Esophagus squamous epithelium (tissue), 5 donors: ENCODE data around the gene PPP1R14B. TPM values are rescaled to one million over a fixed set of nuclear protein-coding genes. Genes with fewer than 3 reads are reported as not detected.
"Not testable (repeated sequence)": the region's sequence is repeated elsewhere in the genome, so short reads cannot be mapped to it uniquely, and the experiment has no call there.

Experiments used
- DNase-seq: peaks from one replicate; lab custom pipeline; 2025; lab: John Stamatoyannopoulos, UW
- H3K27ac ChIP-seq, 4 donors: fragments of 200-600 bp; sonication (generic); one replicate each; pipeline ENCODE4 v1.5.1; 2016 to 2019; ENCODE audit warnings: mild to moderate bottlenecking in 1 of 4
- H3K27me3 ChIP-seq, 4 donors: fragments of 200-600 bp; sonication (generic); 1 replicate in 3 of 4; 2 replicates in 1 of 4; pipeline versions ENCODE4 v1.5.1 to v1.6.0; 2017 to 2021; ENCODE audit warnings: antibody characterized with exemption in 1 of 4
- H3K36me3 ChIP-seq, 3 donors: fragments of 200-600 bp; sonication (generic); one replicate each; pipeline ENCODE4 v1.5.1; 2016 to 2019
- H3K4me1 ChIP-seq, 3 donors: fragments of 200-600 bp; sonication (generic); one replicate each; pipeline ENCODE4 v1.5.1; 2017 to 2019
- H3K4me3 ChIP-seq, 4 donors: fragments of 200-600 bp; sonication (generic); 1 replicate in 3 of 4; 2 replicates in 1 of 4; pipeline ENCODE4 v1.5.1; 2016 to 2019; ENCODE audit warnings: mild to moderate bottlenecking in 2 of 4, moderate library complexity in 1 of 4
- H3K9me3 ChIP-seq, 3 donors: fragments of 200-600 bp; sonication (generic); one replicate each; pipeline ENCODE4 v1.5.1; 2016 to 2019
- POLR2A ChIP-seq, 4 donors: fragments of 450-650 bp; IDR thresholded peaks; one replicate each; pipeline ENCODE4 v1.6.1; 2017; ENCODE audit warnings: antibody characterized with exemption in 4 of 4, mild to moderate bottlenecking in 4 of 4, moderate library complexity in 3 of 4
- WGBS, 2 donors: methylation state at CpG; one replicate each; pipeline ENCODE4 v1.1.5; 2018; 5-methylcytosine and 5-hydroxymethylcytosine counted together
- intact Hi-C: fragments of 100-400 bp; cut with DNase I; formaldehyde crosslinking; loops from one replicate; pipeline ENCODE4 v1.15.0; 2022
- total RNA-seq, 4 donors: library from RNA; depleted of rRNA; stranded (reverse); fragments of >200 nt; gene quantifications; one replicate each; pipeline ENCODE4 v1.1.0, GENCODE V29; 2016
- TF ChIP-seq, protein P1 (sequence below), 6 experiments: fragments of 450-650 bp in 4 of 6; fragments of 200-600 bp in 2 of 6; sonication (generic) in 2 of 6; IDR thresholded peaks; one replicate each; pipeline ENCODE4 v1.5.1; 2016 to 2019; ENCODE audit warnings: antibody characterized with exemption in 6 of 6, mild to moderate bottlenecking in 4 of 6, moderate library complexity in 4 of 6
- donor health status: DM: yes; HTN: yes; CAD: no.

PPP1R14B gene
- total RNA-seq, 4 donors from 2014 or later, result 137 to 279 (median 203) TPM

DNA sequence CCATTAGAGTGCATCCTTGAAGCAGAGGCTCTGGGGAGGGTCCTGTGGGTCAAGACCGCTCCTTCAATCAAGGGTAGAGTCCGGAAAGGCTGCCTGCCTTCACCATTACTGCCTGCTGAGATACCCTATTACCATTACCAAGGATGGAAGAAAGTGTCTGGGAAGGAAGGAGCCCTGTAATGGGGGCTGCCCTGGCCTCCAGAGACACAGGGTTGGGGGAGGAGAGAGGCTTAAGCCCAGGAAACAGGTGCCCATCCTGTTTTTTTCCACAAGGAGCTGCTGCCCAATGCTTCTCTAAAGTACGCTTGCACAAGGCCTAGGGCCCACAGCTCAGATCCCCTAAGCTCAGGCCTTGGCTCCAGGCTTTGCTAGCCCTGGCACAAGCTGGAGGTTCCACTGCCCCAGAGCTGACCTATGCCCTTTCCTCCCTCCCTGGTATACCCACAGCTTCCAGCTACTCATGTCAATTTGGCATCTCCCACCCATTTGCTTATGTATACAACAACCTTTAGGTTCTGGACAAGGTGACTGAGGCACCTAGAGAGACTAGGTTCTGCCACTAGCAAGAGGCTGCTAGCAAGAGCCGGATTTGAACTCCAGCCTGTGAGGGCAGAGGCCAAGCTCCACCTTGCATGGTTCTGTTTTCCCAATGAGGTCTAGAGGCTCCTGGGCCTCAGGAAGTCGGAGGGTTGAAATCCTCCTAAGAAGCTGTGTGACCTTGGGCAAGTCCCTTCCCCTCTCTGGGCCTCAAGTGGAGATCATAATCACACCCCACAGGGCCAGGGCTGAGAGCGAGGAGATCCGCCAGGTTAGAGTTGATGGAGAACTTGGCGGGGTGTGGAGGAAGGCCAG lies 3.0 kb upstream of the PPP1R14B start:
- Histone ChIP-seq H3K4me1 (peaks cover 41 to 75% (median 55%) of the 10 kb centered on the region in 3 donors), H3K9me3 (no peaks in the 10 kb centered on the region), H3K4me3 (no peak overlapping the region), H3K27ac (no peak overlapping the region), H3K36me3 (peaks cover 0 to 13% (median 6%) of the 10 kb centered on the region in 3 donors), H3K27me3 (no peaks in the 10 kb centered on the region)
- no peak for TF ChIP-seq POLR2A (IDR thresholded peaks at IDR 0.05)
- TF ChIP-seq, protein P1, sequence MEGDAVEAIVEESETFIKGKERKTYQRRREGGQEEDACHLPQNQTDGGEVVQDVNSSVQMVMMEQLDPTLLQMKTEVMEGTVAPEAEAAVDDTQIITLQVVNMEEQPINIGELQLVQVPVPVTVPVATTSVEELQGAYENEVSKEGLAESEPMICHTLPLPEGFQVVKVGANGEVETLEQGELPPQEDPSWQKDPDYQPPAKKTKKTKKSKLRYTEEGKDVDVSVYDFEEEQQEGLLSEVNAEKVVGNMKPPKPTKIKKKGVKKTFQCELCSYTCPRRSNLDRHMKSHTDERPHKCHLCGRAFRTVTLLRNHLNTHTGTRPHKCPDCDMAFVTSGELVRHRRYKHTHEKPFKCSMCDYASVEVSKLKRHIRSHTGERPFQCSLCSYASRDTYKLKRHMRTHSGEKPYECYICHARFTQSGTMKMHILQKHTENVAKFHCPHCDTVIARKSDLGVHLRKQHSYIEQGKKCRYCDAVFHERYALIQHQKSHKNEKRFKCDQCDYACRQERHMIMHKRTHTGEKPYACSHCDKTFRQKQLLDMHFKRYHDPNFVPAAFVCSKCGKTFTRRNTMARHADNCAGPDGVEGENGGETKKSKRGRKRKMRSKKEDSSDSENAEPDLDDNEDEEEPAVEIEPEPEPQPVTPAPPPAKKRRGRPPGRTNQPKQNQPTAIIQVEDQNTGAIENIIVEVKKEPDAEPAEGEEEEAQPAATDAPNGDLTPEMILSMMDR (IDR thresholded peaks at IDR 0.05), result no peak
- intact Hi-C loops, result no loop called here
- 83 to 93% methylated on average over 3 to 4 of the region's 8 CpGs for WGBS, 2 donors
- no peak for DNase-seq

DNA sequence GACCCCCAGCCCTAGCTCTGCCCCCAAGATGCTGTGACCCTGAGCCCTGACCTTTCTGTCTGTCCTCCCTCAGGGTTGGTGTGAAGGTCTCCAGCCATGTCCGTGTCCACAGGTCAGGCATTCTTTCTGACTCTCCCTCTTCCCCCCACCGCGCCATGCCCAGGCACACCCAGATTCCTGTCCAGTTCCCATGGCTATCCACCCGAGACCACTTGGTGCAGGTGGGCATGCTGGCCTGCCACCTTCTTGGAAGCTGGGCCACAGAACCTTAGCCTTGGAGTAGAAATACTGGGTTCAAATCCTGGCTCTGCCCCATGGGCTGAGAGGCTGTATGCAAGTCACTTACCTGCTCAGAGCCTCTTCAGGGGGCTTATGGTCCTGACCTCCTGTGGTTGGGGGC lies 2.3 kb upstream of the PPP1R14B start:
- H3K27ac ChIP-seq, result no peak overlapping the region
- TF ChIP-seq, protein P1 (IDR thresholded peaks at IDR 0.05), result no peak
- TF ChIP-seq POLR2A (IDR thresholded peaks at IDR 0.05), result no peak
- peaks cover 0 to 13% (median 0%) of the 10 kb centered on the region in 3 donors for H3K36me3 ChIP-seq
- no peak overlapping the region for H3K4me3 ChIP-seq
- intact Hi-C loops, result no loop called here
- 92 to 100% methylated on average over 4 of the region's 4 CpGs for WGBS, 2 donors
- H3K4me1 ChIP-seq, result peaks cover 44 to 79% (median 60%) of the 10 kb centered on the region in 3 donors
- DNase-seq, result no peak
- no peaks in the 10 kb centered on the region for H3K27me3 ChIP-seq
- no peaks in the 10 kb centered on the region for H3K9me3 ChIP-seq

DNA sequence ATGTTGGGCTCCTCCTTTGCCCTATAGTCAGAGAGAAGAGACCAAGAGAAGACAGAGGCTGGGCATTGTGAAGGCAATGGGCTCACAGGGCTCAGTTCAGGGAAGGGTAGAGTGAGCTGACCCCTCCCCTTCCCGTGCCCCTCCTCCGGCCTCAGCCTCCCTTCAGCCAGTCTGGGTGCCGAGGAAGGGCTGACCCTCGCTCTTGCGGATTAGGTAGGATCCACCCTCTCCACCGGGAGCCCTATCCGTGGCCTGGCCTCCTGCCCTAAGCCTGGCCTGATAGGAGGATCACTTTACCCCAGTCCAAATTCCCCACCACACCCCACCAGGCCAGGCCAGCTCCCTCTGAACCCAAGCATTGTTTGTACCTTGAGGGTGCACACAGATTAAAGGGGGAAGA lies 1.8 kb upstream of the PPP1R14B start:
- TF ChIP-seq, protein P1 (IDR thresholded peaks at IDR 0.05), result no peak
- Histone ChIP-seq H3K36me3 (peaks cover 0 to 15% (median 0%) of the 10 kb centered on the region in 3 donors), H3K27me3 (no peaks in the 10 kb centered on the region), H3K4me1 (peaks cover 46 to 79% (median 59%) of the 10 kb centered on the region in 3 donors), H3K27ac (no peak overlapping the region), H3K4me3 (no peak overlapping the region), H3K9me3 (no peaks in the 10 kb centered on the region)
- DNase-seq, result no peak
- WGBS, 2 donors, result 79% methylated on average over 6 of the region's 7 CpGs; no CpG with 5 or more reads in 1 of the 2 donors
- intact Hi-C loops, result no loop called here

DNA sequence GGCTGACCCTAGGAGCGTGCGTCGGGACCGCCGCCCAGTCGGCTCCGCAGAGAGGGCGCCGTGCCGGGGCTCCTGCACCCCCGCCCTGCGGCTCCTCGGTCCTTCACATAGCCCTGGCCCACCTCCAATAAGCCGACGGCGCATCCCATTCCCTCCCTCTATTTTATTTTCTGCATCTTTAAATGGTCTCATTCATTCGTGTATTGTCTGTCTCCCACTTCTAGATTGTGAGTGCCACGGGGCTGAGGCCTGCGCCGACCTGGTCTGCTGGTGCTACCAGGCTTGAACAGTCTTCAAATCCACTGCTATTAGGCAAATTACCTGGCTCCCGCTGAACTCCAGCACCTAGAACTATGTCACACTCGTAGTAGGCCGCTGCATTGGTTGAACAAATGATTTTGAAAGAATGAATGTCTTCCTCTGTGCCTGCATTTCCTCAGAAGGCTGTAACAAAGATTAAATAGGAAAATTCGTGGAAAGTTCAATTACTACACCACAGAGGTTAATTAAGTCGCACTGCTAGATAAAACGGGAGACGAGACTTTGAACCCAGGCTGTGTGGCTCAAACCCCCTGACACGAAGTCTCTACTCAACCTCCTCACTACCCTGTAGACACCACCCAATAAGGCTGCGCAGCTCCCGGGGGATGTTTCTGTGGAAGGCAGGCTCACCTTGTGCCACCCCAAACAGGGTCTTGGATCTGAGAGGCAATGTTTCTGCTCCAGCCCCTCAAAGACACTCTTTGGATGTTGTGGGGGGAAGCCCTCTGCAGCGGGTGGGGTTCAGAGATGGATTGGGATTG lies 1.2 kb upstream of the PPP1R14B start:
- H3K9me3 ChIP-seq, result no peaks in the 10 kb centered on the region
- no peak for DNase-seq
- WGBS, 2 donors, result 31 to 33% methylated on average over 29 to 30 of the region's 31 CpGs
- H3K36me3 ChIP-seq, result peaks cover 0 to 21% (median 0%) of the 10 kb centered on the region in 3 donors
- intact Hi-C loops, result no loop called here
- no peaks in the 10 kb centered on the region for H3K27me3 ChIP-seq
- TF ChIP-seq POLR2A (IDR thresholded peaks at IDR 0.05), result no peak
- TF ChIP-seq, protein P1 (IDR thresholded peaks at IDR 0.05), result no peak
- H3K4me3 ChIP-seq, result peak overlapping the region; percentile 44 to 88 (median 83)
- peaks cover 46 to 79% (median 58%) of the 10 kb centered on the region in 3 donors for H3K4me1 ChIP-seq
- H3K27ac ChIP-seq, result peak overlapping the region; percentile 89 to 96 (median 92)

DNA sequence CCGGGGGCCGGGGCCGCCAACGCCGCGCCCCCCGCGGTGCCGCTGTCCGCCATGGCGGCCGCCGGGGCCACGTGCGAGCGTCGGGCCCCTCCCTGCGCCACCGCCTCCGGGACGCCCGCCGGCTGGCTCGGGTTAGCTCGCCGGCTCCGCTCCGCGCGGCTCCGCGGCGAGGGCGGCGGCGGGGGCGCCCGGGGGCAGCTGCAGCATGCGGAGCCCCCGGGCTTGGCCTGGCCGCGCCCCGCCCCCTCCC lies 197 bp downstream of the PPP1R14B start:
- H3K27me3 ChIP-seq, H3K9me3 ChIP-seq, intact Hi-C loops, DNase-seq: not testable (repeated sequence)
- H3K4me3 ChIP-seq, result peak overlapping the region; percentile 46 to 88 (median 83)
- H3K36me3 ChIP-seq, result peaks cover 0 to 26% (median 0%) of the 10 kb centered on the region in 3 donors
- peaks cover 46 to 78% (median 59%) of the 10 kb centered on the region in 3 donors for H3K4me1 ChIP-seq
- WGBS, 2 donors, result no CpG with 5 or more reads among the region's 43 CpGs
- H3K27ac ChIP-seq, result peak overlapping the region; percentile 89 to 100 (median 92)
